ENCODE measurements around the gene UBXN4. TPM values are rescaled to one million over a fixed set of nuclear protein-coding genes. Genes with fewer than 3 reads are reported as not detected.

UBXN4 gene
- total RNA-seq, 1 donor from 2014 or later, result 127 TPM

DNA sequence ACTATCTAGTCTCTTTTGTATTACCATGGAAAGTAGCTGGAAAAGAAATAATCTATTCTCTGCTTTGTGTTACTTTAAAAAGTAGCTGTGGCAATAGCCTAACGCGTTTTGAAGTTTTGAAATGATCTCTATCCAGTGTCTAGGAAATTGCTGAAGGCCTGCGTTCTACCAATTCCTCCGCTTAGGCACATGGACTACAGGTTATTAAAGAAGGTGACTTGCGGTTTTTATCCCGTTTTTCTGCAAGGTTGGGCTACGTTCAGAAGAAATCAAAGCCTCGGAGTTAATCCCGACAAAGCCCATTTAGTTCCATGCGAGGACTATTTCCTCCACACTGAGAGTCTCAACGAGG lies 636 bp upstream of the UBXN4 start:
- Mint-ChIP-seq H3K4me3 (peak overlapping the region; percentile 99), H3K27me3 (no peaks in the 10 kb centered on the region), H3K4me1 (peaks cover 29% of the 10 kb centered on the region), H3K36me3 (ENCODE audit: low read depth) (peaks cover 15% of the 10 kb centered on the region), H3K27ac (no peak overlapping the region), H3K9me3 (peaks cover 7% of the 10 kb centered on the region)
- intact Hi-C loops (cut with micrococcal nuclease), result loop anchor here (1.0 to 5.0 kb wide), 9 partner anchors 56 to 823 kb away; partner anchors contain the start of genes CCNT2, DARS1, MCM6 and R3HDM1
- DNase-seq, result no peak

DNA sequence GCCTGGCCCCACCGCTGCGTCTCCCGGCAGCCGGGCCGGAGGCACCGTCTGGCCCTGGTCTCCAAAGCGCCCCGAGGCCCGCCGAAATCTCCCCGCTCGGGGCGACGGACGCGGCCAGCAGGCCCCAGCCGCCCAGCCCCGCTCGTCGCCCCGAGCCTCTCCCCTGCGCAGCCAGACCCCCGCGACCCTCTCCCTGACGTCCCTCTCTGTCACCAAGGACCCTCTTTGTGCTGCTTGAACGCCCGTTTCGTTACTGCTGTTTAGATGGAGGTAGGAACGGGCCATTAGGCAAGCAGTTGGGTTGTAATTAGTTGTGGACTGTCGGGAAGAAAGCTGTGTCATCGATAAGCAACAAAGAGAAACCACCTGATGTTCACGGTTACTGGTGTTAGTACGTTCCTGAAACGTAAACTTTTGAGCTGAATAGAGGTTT lies 686 bp downstream of the UBXN4 start:
- H3K36me3 Mint-ChIP-seq (ENCODE audit: low read depth), result peaks cover 24% of the 10 kb centered on the region
- intact Hi-C loops (cut with micrococcal nuclease), result loop anchor here (5.0 kb wide), 2 partner anchors 80 to 640 kb away; no protein-coding TSS in a partner anchor
- H3K27me3 Mint-ChIP-seq, result no peaks in the 10 kb centered on the region
- H3K4me1 Mint-ChIP-seq, result peaks cover 38% of the 10 kb centered on the region
- DNase-seq, result peak; percentile 84
- H3K4me3 Mint-ChIP-seq, result peak overlapping the region; percentile 99
- peak overlapping the region; percentile 100 for H3K27ac Mint-ChIP-seq
- H3K9me3 Mint-ChIP-seq, result peaks cover 4% of the 10 kb centered on the region

DNA sequence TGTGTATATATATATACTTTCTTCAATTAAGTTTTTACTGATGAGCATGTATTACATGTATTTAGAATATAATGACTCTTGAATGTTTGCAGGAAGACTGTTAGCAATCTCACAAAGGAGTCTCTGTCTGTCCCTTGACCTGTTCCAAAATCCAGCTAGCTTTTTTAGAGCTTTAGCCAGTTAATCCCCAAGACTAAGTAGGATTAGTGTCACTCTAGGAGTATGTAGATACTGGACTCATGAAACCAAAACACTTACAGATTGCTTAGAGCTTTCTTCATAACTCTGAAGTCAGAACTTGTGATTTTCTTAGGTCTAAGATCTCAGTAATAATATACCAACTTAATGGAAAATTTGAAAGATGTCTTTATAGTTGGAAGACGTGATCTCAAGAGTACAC lies 2.2 kb downstream of the UBXN4 start:
- peaks cover 4% of the 10 kb centered on the region for H3K9me3 Mint-ChIP-seq
- no peak for DNase-seq
- peak overlapping the region; percentile 46 for H3K27ac Mint-ChIP-seq
- peaks cover 32% of the 10 kb centered on the region for H3K36me3 Mint-ChIP-seq (ENCODE audit: low read depth)
- peak overlapping the region; percentile 71 for H3K4me3 Mint-ChIP-seq
- intact Hi-C loops (cut with micrococcal nuclease), result loop anchor here (5.0 kb wide), 2 partner anchors 82 to 638 kb away; no protein-coding TSS in a partner anchor
- H3K27me3 Mint-ChIP-seq, result no peaks in the 10 kb centered on the region
- peaks cover 38% of the 10 kb centered on the region for H3K4me1 Mint-ChIP-seq

DNA sequence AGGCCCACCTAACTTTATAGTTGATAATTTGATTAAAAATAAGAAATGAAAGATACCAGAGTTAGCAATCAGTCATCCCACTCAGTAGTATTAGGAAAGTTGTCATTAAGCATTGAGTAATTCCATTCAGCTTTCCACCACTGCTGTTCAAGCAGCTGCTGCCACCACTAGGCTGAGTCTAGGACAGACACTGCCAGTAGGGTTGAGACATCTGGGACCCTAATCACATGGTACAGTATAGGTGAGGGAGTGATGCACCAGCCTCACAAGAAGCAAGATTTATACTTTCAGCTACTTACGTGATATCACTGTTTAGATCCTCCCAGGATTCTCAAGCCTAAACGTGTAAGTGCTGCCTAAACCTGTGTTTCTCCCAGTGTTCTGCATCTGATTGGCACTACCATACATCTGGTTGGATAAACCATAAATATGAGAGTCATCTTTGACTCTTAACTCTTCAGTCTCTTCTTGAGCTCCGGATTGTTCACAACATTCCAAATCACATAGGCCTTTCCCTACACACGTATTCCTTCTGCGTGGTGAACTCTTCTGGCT lies 3.2 kb downstream of the UBXN4 start:
- peak; percentile 64 for DNase-seq
- Mint-ChIP-seq H3K27me3 (no peaks in the 10 kb centered on the region), H3K36me3 (ENCODE audit: low read depth) (peaks cover 40% of the 10 kb centered on the region), H3K4me1 (peaks cover 41% of the 10 kb centered on the region), H3K4me3 (peak overlapping the region; percentile 71), H3K27ac (no peak overlapping the region), H3K9me3 (peaks cover 4% of the 10 kb centered on the region)
- intact Hi-C loops (cut with micrococcal nuclease), result loop anchor here (5.0 kb wide), 2 partner anchors 83 to 637 kb away; no protein-coding TSS in a partner anchor

DNA sequence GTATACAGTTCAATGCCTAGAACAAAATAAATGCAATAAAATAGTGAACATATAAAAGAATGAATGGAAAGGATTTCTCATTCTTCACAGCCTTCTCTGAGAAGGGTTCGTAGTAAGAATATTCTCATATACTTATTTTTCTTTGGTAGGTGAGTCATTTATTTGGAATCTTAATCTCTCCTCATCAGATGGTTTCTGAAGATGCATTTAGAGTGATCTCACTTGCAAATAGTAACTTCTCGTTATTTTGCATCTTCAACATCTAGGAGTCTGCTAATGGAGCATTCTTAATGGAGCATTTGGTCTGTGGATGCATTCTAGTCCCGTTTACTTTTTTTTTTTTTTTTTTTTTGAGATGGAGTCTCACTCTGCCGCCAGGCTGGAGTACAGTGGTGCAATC lies 3.9 kb downstream of the UBXN4 start:
- no peak for DNase-seq
- peaks cover 44% of the 10 kb centered on the region for H3K36me3 Mint-ChIP-seq (ENCODE audit: low read depth)

DNA sequence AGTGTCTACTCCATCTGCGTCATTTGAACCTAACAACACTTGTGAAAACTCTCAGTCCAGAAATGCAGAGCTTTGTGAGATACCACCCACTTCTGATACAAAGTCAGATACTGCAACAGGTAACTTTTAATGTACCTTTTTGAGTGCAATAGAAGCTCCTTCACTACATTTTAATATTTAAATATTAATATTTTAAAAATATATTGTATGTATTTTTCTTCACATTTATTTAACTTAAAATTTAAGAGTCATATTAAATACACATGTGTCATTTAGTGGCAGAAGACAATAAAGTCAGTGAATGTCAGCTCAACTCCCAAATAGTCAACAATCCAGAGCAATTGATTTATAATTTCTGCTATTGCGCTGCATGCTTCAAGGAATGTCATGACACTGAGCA lies 13.9 kb downstream of the UBXN4 start:
- DNase-seq, result no peak
- Mint-ChIP-seq H3K9me3 (peaks cover 9% of the 10 kb centered on the region), H3K27ac (no peak overlapping the region), H3K27me3 (no peaks in the 10 kb centered on the region), H3K4me1 (peaks cover 2% of the 10 kb centered on the region), H3K4me3 (no peak overlapping the region), H3K36me3 (ENCODE audit: low read depth) (peaks cover 72% of the 10 kb centered on the region)
- intact Hi-C loops (cut with micrococcal nuclease), result no loop called here

More for the DNA sequence above, 3.9 kb downstream of the UBXN4 start:
- Mint-ChIP-seq H3K27ac (no peak overlapping the region), H3K4me1 (peaks cover 42% of the 10 kb centered on the region), H3K9me3 (peaks cover 4% of the 10 kb centered on the region), H3K4me3 (no peak overlapping the region), H3K27me3 (no peaks in the 10 kb centered on the region)
- intact Hi-C loops (cut with micrococcal nuclease), result no loop called here

DNA sequence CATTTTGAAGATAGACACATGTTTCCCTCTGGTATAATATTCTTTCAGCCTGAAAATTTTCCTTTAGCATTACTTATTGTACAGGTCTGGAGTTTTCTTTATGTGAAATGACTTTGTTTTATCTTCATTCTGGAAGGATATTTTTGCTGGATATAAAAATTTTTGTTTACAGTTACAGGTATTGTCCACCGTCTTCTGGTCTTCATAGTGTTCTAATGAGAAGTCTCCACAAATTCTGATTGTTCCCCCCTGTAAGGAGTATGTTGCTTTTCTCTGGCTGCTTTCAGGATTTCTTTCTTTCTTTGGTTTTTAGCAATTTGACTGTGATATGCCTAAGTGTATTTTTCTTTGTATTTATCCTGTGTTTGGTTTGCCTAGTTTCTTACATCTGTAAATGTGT lies 15.0 kb downstream of the UBXN4 start:
- no peak overlapping the region for H3K27ac Mint-ChIP-seq
- H3K36me3 Mint-ChIP-seq (ENCODE audit: low read depth), result peaks cover 75% of the 10 kb centered on the region
- peaks cover 9% of the 10 kb centered on the region for H3K9me3 Mint-ChIP-seq
- intact Hi-C loops (cut with micrococcal nuclease), result no loop called here
- H3K4me3 Mint-ChIP-seq, result no peak overlapping the region
- H3K4me1 Mint-ChIP-seq, result peaks cover 2% of the 10 kb centered on the region
- DNase-seq, result no peak
- H3K27me3 Mint-ChIP-seq, result no peaks in the 10 kb centered on the region

DNA sequence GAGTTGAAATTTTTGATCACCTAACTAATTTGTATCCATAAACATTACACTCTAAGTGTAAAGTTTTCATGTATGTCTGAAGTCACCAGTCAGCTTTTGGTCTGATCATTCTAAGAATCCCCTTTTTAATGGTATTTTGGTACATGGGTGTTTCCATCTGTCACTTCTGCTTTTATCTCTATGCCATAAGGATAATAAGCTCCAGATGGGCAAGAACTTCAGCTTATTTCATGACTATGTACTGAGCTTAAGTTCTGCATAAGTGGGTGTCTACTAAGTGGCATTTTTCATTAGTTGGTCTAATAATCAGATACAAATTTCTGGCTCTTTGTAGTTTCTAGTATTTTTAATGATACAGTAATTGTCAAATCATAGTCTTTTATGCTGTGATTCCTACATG lies 20.4 kb downstream of the UBXN4 start:
- peaks cover 9% of the 10 kb centered on the region for H3K4me1 Mint-ChIP-seq
- H3K27me3 Mint-ChIP-seq, result no peaks in the 10 kb centered on the region
- no peak overlapping the region for H3K4me3 Mint-ChIP-seq
- no peak overlapping the region for H3K27ac Mint-ChIP-seq
- peaks cover under 1% of the 10 kb centered on the region for H3K9me3 Mint-ChIP-seq
- DNase-seq, result no peak
- intact Hi-C loops (cut with micrococcal nuclease), result no loop called here
- peaks cover 56% of the 10 kb centered on the region for H3K36me3 Mint-ChIP-seq (ENCODE audit: low read depth)

DNA sequence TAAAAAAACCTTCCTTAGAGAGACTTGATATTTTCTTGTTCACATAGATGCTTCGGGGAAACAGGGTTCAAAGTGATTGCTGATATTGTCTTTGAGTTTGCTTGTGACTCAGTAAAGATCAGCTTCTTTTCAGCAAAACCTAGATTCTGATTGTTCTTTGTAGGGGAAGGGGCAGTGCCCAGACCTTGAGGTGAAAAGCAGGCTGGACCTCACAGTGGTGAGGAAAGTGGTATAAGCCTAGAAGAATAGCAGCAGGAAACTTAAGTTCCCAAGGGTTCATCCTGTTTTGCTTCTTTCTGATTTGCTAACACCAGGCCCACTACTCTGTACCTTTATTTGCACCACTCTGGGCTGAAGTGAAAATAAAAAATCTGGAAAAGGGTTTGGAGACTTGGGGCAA lies 20.9 kb downstream of the UBXN4 start:
- no peak for DNase-seq
- peaks cover 55% of the 10 kb centered on the region for H3K36me3 Mint-ChIP-seq (ENCODE audit: low read depth)
- intact Hi-C loops (cut with micrococcal nuclease), result no loop called here
- peaks cover 12% of the 10 kb centered on the region for H3K4me1 Mint-ChIP-seq
- H3K9me3 Mint-ChIP-seq, result no peaks in the 10 kb centered on the region
- no peak overlapping the region for H3K27ac Mint-ChIP-seq
- H3K27me3 Mint-ChIP-seq, result no peaks in the 10 kb centered on the region
- no peak overlapping the region for H3K4me3 Mint-ChIP-seq

DNA sequence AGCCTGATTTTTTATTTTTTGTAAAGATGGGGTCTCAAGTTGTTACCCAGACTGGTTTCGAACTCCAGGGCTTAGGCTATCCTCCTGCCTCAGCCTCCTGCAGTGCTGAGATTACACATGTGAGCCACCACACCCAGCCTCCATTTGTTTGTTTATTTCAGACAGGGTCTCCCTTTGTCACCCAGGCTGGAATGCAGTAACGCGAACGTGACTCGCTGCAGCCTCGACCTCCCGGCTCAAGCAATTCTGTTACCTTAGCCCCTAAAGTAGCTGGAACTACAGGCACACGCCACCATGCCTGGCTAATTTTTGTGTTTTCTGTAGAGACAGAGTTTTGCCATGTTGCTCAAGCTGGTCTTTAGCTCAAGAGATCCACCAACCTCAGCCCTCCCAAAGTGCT lies 27.2 kb downstream of the UBXN4 start:
- peaks cover 3% of the 10 kb centered on the region for H3K9me3 Mint-ChIP-seq
- H3K27ac Mint-ChIP-seq, result no peak overlapping the region
- H3K36me3 Mint-ChIP-seq (ENCODE audit: low read depth), result peaks cover 61% of the 10 kb centered on the region
- no peaks in the 10 kb centered on the region for H3K27me3 Mint-ChIP-seq
- peaks cover 21% of the 10 kb centered on the region for H3K4me1 Mint-ChIP-seq
- DNase-seq, result no peak
- H3K4me3 Mint-ChIP-seq, result no peak overlapping the region
- intact Hi-C loops (cut with micrococcal nuclease), result no loop called here

DNA sequence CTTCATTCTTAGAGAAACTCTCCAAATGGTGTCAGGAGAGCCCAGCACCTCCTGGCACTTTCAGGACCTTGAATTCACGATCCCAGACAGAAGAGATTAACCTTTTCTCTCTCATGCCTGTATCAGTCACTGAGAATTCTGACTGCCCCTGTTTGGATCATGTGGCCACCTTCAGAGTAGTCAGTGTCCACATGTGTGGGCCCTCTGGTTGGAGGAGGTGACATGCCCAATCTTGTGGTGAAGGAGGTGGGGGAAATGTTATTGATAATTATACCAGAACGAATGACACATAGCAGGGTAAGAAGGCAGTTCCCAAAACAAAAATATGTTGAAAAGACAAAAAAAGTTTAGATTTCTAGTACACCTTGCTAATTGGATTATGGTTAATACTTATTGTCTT lies 31.7 kb downstream of the UBXN4 start:
- intact Hi-C loops (cut with micrococcal nuclease), result loop anchor here (5.0 to 10.0 kb wide), 2 partner anchors 71 to 94 kb away; no protein-coding TSS in a partner anchor
- H3K27ac Mint-ChIP-seq, result peak overlapping the region; percentile 71
- H3K4me1 Mint-ChIP-seq, result peaks cover 11% of the 10 kb centered on the region
- DNase-seq, result no peak
- peaks cover 71% of the 10 kb centered on the region for H3K36me3 Mint-ChIP-seq (ENCODE audit: low read depth)
- no peak overlapping the region for H3K4me3 Mint-ChIP-seq
- peaks cover 3% of the 10 kb centered on the region for H3K9me3 Mint-ChIP-seq
- no peaks in the 10 kb centered on the region for H3K27me3 Mint-ChIP-seq

DNA sequence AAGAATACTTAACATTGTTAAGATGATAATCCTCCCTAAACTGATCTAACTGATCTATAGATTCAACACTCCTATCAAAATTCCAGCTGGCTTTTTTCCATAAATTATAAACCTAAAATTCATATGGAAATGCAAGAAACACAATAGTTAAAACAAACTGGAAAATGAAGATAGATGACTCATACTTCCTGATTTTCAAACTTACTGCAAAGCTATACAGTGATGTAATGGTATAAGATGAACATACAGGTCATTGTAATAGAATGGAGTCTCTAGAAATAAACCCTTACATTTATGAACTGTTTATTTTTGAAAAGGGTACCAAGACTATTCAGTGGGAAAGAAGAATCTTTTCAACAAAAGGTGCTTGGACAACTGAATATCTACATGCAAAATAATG lies 32.3 kb downstream of the UBXN4 start:
- Mint-ChIP-seq H3K27ac (peak overlapping the region; percentile 56), H3K9me3 (peaks cover 3% of the 10 kb centered on the region), H3K4me1 (peaks cover 11% of the 10 kb centered on the region), H3K27me3 (no peaks in the 10 kb centered on the region), H3K4me3 (no peak overlapping the region), H3K36me3 (ENCODE audit: low read depth) (peaks cover 75% of the 10 kb centered on the region)
- DNase-seq, result no peak
- intact Hi-C loops (cut with micrococcal nuclease), result loop anchor here (5.0 to 10.0 kb wide), 2 partner anchors 71 to 93 kb away; no protein-coding TSS in a partner anchor

DNA sequence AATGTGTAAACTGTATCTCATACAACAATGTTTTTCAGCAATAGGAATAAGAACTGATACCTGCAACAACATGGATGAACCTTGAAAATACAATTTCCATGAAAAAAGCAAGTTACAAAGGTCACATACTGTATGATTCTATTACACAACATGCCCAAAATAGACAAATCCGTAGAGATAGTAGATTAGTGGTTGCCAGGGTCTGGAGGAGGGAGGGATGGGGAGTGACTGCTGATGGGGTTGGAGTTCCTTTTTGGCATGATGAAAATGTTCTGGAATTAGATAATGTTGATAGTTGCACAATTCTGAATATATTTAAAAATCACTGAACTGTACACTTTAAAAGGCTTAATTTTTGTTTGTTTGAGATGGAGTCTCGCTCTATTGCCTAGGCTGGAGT lies 33.8 kb downstream of the UBXN4 start:
- Mint-ChIP-seq H3K27ac (no peak overlapping the region), H3K36me3 (ENCODE audit: low read depth) (peaks cover 71% of the 10 kb centered on the region)

DNA sequence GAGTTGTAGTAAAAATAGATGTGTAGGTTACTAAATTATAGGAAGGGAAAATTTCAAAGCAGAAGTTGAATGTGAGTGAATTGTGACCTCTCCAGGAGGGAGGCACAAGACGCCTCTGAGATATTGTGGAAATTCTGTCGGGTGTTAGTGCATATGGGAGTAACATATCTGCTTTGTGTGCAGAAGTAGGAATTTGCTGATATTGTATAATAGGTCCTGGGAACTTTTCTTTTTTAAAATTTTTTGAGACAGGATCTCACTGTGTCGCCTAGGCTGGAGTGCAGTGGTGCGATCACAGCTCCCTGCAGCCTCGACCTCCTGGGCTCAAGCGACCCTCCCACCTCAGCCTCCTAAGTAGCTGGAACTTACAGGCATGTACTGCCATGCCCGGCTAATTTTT lies 34.7 kb downstream of the UBXN4 start:
- peaks cover 6% of the 10 kb centered on the region for H3K4me1 Mint-ChIP-seq
- no peak overlapping the region for H3K4me3 Mint-ChIP-seq
- H3K27me3 Mint-ChIP-seq, result no peaks in the 10 kb centered on the region
- peaks cover 3% of the 10 kb centered on the region for H3K9me3 Mint-ChIP-seq
- H3K36me3 Mint-ChIP-seq (ENCODE audit: low read depth), result peaks cover 71% of the 10 kb centered on the region
- no peak for DNase-seq
- no peak overlapping the region for H3K27ac Mint-ChIP-seq
- intact Hi-C loops (cut with micrococcal nuclease), result loop anchor here (10.0 kb wide), 1 partner anchor 68 kb away; no protein-coding TSS in a partner anchor

More for the DNA sequence above, 33.8 kb downstream of the UBXN4 start:
- no peaks in the 10 kb centered on the region for H3K27me3 Mint-ChIP-seq
- no peak overlapping the region for H3K4me3 Mint-ChIP-seq
- H3K4me1 Mint-ChIP-seq, result peaks cover 7% of the 10 kb centered on the region
- DNase-seq, result no peak
- peaks cover 3% of the 10 kb centered on the region for H3K9me3 Mint-ChIP-seq
- intact Hi-C loops (cut with micrococcal nuclease), result loop anchor here (10.0 kb wide), 1 partner anchor 69 kb away; no protein-coding TSS in a partner anchor

Data from activated CD4-positive, alpha-beta T cell treated with anti-CD3 and anti-CD28 coated beads, Interleukin-2, amount 10 ng/mL, durations not matched to agents 24 days and 14 days (primary cell).